Smooth muscle cell (in vitro differentiated cells): ENCODE results near the gene SLC12A7. TPM values are rescaled to one million over a fixed set of nuclear protein-coding genes. Genes with fewer than 3 reads are reported as not detected.

ENCODE experiments used
- DNase-seq: peaks from one replicate; lab custom pipeline; 2025; ENCODE audit not compliant: unreplicated experiment; lab: John Stamatoyannopoulos, UW
- H2AFZ ChIP-seq: fragments of 200-600 bp; sonication (generic); 2 replicates; pipeline ENCODE4 v1.6.0; 2016; ENCODE audit warnings: antibody characterized with exemption, low read depth, mild to moderate bottlenecking
- H3F3A ChIP-seq: fragments of 200-600 bp; sonication (generic); 2 replicates; pipeline ENCODE4 v1.6.0; 2017; ENCODE audit warnings: antibody characterized with exemption, low read depth
- H3K27ac ChIP-seq: fragments of 200-600 bp; sonication (generic); 2 replicates; pipeline ENCODE4 v1.5.1; 2016; ENCODE audit warnings: low read depth, mild to moderate bottlenecking
- H3K27me3 ChIP-seq: fragments of 200-600 bp; sonication (generic); 2 replicates; pipeline ENCODE4 v1.6.1; 2016; ENCODE audit warnings: low read depth, mild to moderate bottlenecking
- H3K36me3 ChIP-seq: fragments of 200-600 bp; sonication (generic); 2 replicates; pipeline ENCODE4 v1.5.1; 2016; ENCODE audit warnings: low read depth
- H3K4me1 ChIP-seq: fragments of 200-600 bp; sonication (generic); 2 replicates; pipeline ENCODE4 v1.5.1; 2016; ENCODE audit warnings: low read depth
- H3K4me2 ChIP-seq: fragments of 200-600 bp; sonication (generic); 2 replicates; pipeline ENCODE4 v1.6.0; 2016; ENCODE audit warnings: mild to moderate bottlenecking
- H3K4me3 ChIP-seq: fragments of 200-600 bp; sonication (generic); 2 replicates; pipeline ENCODE4 v1.5.1; 2016; ENCODE audit warnings: mild to moderate bottlenecking
- H3K79me2 ChIP-seq: fragments of 200-600 bp; sonication (generic); 2 replicates; pipeline ENCODE4 v1.6.0; 2016; ENCODE audit warnings: low read depth, mild to moderate bottlenecking
- H3K9ac ChIP-seq: fragments of 200-600 bp; sonication (generic); 2 replicates; pipeline ENCODE4 v1.6.0; 2016; ENCODE audit warnings: low read depth
- H3K9me3 ChIP-seq: fragments of 200-600 bp; sonication (generic); replicated peaks from 2 replicates; pipeline ENCODE4 v1.5.1; 2016; ENCODE audit warnings: low read depth
- H4K20me1 ChIP-seq: fragments of 200-600 bp; sonication (generic); 2 replicates; pipeline ENCODE4 v1.6.0; 2016; ENCODE audit warnings: low read depth
- WGBS: methylation state at CpG from one replicate; pipeline ENCODE4 v1.1.7; 2016; ENCODE audit warnings: low lambda C conversion rate; 5-methylcytosine and 5-hydroxymethylcytosine counted together
- polyA plus RNA-seq: library from polyadenylated mRNA; unstranded; fragments of >200 nt; fragmentation: Nextera tagmentation; extraction: Ambion mirVana; gene quantifications from 2 replicates; pipeline ENCODE4 v1.2.1, GENCODE V29; 2016
- total RNA-seq: library from RNA; depleted of rRNA; stranded (reverse); fragments of >200 nt; gene quantifications from 2 replicates; pipeline ENCODE4 v1.2.3, GENCODE V29; 2014
- TF ChIP-seq, protein P1 (sequence below): fragments of 200-600 bp; sonication (generic); IDR thresholded peaks from 2 replicates; pipeline ENCODE4 v1.5.1; 2017; ENCODE audit warnings: borderline replicate concordance, mild to moderate bottlenecking, antibody characterized with exemption; ENCODE audit not compliant: insufficient read depth, poor library complexity, severe bottlenecking

SLC12A7 gene
- total and polyA plus RNA-seq, 2 experiments from 2014 or later: 6.1 to 15.2 TPM

DNA sequence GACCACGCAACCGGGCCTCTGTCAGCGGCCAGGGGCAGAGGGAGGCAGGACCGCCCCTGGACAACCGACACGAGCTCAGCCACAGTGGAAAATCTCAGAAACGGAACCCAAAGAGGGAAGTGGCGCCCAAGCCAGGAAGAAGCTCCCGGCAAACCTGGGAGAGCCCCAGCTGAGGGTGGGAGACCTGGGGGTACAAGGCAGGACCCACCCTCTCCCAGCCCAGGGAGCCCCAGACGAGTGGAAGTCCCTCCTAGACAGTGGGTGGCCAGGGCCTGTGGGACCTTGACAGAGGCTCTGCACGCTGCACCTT, 3.0 kb downstream of the SLC12A7 start:
- Histone ChIP-seq H3K9me3 (no peaks in the 10 kb centered on the region), H3K4me3 (no peak overlapping the region), H3K36me3 (no peaks in the 10 kb centered on the region), H3K79me2 (peaks cover 3% of the 10 kb centered on the region), H2AFZ (no peak overlapping the region), H3K4me2 (no peak overlapping the region), H3K4me1 (no peaks in the 10 kb centered on the region), H3K9ac (no peak overlapping the region), H3K27me3 (no peaks in the 10 kb centered on the region), H4K20me1 (peaks cover 50% of the 10 kb centered on the region), H3F3A (no peaks in the 10 kb centered on the region), H3K27ac (no peak overlapping the region)
- WGBS: 95% methylated on average over 10 of the region's 11 CpGs
- TF ChIP-seq, protein P1, sequence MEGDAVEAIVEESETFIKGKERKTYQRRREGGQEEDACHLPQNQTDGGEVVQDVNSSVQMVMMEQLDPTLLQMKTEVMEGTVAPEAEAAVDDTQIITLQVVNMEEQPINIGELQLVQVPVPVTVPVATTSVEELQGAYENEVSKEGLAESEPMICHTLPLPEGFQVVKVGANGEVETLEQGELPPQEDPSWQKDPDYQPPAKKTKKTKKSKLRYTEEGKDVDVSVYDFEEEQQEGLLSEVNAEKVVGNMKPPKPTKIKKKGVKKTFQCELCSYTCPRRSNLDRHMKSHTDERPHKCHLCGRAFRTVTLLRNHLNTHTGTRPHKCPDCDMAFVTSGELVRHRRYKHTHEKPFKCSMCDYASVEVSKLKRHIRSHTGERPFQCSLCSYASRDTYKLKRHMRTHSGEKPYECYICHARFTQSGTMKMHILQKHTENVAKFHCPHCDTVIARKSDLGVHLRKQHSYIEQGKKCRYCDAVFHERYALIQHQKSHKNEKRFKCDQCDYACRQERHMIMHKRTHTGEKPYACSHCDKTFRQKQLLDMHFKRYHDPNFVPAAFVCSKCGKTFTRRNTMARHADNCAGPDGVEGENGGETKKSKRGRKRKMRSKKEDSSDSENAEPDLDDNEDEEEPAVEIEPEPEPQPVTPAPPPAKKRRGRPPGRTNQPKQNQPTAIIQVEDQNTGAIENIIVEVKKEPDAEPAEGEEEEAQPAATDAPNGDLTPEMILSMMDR: no peak
- DNase-seq: no peak

DNA sequence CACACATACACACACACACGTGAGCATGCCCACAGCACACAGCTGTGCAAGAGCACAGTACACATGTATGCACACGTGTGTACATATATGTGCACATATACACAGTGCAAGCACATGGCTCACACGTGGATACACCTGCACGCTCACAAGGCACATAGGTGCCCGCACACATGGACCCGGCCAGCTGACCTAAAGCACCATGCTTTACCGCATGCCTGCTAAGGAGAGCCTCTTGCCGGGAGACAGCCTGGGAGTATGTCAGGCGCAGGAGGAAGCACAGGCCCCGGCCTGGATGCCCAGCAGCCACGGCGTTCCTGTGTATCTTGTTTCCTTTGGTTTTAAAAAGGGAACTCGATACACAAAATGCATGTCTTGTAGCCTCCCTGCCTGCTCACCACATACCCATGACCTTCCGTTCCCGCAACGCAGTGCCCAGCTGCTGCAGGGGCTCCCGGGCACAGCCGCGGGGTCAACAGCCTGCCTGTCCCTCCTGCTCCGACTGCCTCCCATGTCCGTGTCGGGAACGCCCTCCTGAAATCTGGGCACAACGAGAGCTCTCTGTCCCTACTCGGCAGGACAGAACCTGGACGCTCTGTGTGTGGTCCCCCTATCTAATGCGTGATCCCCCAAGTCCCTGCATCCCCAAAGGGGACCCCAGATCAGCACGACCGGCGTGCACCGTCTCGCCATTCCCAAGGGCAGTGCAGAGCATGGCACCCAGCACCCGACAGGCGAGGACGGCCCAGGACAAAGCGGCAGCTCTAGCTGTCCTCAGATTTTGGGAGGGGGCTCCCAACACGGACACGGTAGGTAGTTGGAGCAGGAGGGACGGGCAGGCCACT, 3.6 kb downstream of the SLC12A7 start:
- Histone ChIP-seq H3K36me3 (no peaks in the 10 kb centered on the region), H3K4me2 (no peak overlapping the region), H3K79me2 (peaks cover 3% of the 10 kb centered on the region), H3K4me3 (no peak overlapping the region), H3K9me3 (no peaks in the 10 kb centered on the region), H3K27me3 (no peaks in the 10 kb centered on the region), H3F3A (no peaks in the 10 kb centered on the region), H3K9ac (no peak overlapping the region), H2AFZ (no peak overlapping the region), H3K4me1 (no peaks in the 10 kb centered on the region), H3K27ac (no peak overlapping the region), H4K20me1 (peaks cover 56% of the 10 kb centered on the region)
- WGBS: 96% methylated on average over 39 of the region's 39 CpGs
- TF ChIP-seq, protein P1: no peak
- no peak for DNase-seq

DNA sequence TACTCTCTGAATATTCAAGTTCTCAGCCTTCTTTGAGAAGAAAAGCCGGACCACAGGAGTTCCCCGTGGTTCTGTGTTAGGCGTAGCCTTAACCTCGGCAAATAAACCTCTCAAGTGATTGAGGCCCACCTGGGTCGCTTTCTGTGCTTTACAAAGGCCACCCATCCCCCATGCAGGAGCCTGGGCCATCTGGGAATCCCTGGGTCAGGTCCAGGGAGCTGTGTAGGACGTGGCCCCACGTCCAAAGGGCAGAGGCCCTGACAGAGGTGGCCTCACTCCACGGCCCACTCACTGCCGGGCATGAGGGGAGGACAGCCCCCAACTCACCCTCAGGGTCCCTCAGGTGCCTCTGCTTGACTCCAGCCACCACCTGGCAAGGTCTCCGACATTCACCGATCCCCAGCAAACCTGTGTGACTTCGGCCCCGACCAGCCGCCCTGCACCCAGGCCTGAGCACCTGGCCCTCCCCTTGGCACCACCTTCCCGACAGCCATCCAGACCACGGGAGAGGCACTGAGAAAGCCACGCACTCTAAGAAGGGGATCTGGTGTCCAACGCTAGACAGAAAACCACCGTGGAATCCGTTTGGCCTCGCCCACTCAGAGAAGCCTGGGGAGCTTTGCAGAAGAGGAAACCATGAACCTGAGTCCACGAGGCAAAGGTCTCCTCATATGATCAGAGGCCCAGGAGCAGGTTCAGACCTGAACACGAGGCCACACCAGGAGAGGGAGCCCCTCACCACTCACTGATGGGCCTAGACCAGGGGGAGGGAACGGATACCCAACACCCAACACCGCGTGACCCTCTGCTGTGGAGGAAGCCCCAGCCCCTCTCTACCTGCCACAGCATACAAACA, 4.5 kb downstream of the SLC12A7 start:
- WGBS: 89% methylated on average over 26 of the region's 26 CpGs

More for the DNA sequence above, 4.5 kb downstream of the SLC12A7 start:
- TF ChIP-seq, protein P1: no peak
- H3K4me3 ChIP-seq: no peak overlapping the region
- no peak overlapping the region for H3K9ac ChIP-seq
- no peak overlapping the region for H2AFZ ChIP-seq
- no peak for DNase-seq
- H3K4me1 ChIP-seq: peaks cover 5% of the 10 kb centered on the region
- H3K4me2 ChIP-seq: no peak overlapping the region
- H3K79me2 ChIP-seq: peaks cover 3% of the 10 kb centered on the region
- no peaks in the 10 kb centered on the region for H3F3A ChIP-seq
- no peaks in the 10 kb centered on the region for H3K9me3 ChIP-seq
- no peak overlapping the region for H3K27ac ChIP-seq
- H3K36me3 ChIP-seq: no peaks in the 10 kb centered on the region
- no peaks in the 10 kb centered on the region for H3K27me3 ChIP-seq
- peaks cover 62% of the 10 kb centered on the region for H4K20me1 ChIP-seq
